Fibroblast of the aortic adventitia (primary cell): ENCODE data around the gene TGM5. TPM values are rescaled to one million over a fixed set of nuclear protein-coding genes. Genes with fewer than 3 reads are reported as not detected.
A peak's percentile ranks its signal among the peaks of the same experiment; 100 is the strongest.
"Not testable (repeated sequence)": the region's sequence is repeated elsewhere in the genome, so short reads cannot be mapped to it uniquely, and the experiment has no call there.

ENCODE experiments used
- DNase-seq: peaks from one replicate; pipeline ENCODE4 v3.0.0-alpha.2; 2010; ENCODE audit warnings: low read depth
- H3K4me3 ChIP-seq: 2 replicates; pipeline ENCODE4 v1.5.1; 2011; ENCODE audit warnings: low read depth, mild to moderate bottlenecking, control low read depth, low read length, moderate library complexity
- CTCF ChIP-seq: IDR thresholded peaks from 2 replicates; pipeline ENCODE4 v1.5.1; 2011; ENCODE audit warnings: mild to moderate bottlenecking, low read length, control low read depth, inconsistent platforms; ENCODE audit not compliant: insufficient read depth
- total RNA-seq: library from RNA; depleted of rRNA; stranded (reverse); fragments of >200 nt; gene quantifications from 2 replicates; pipeline ENCODE4 v1.2.3, GENCODE V29; 2012; ENCODE audit warnings: low replicate concordance

The TGM5 gene
- total RNA-seq, 1 donor, result not detected

- no peak for TF ChIP-seq CTCF
- H3K4me3 ChIP-seq, result no peak overlapping the region
- DNase-seq, result no peak
These were observed 36.8 kb downstream of the TGM5 start for GRCh38 chr15:43229977-43230376.

- DNase-seq, result no peak
- TF ChIP-seq CTCF, result no peak
- no peak overlapping the region for H3K4me3 ChIP-seq
These were observed 40.1 kb downstream of the TGM5 start for GRCh38 chr15:43226436-43227305.

- H3K4me3 ChIP-seq, result not testable (repeated sequence)
These were observed 40.8 kb downstream of the TGM5 start for GRCh38 chr15:43225950-43226255.

GRCh38 chr15:43225201-43225949 lies 41.4 kb downstream of the TGM5 start:
- H3K4me3 ChIP-seq, result no peak overlapping the region
- peak; percentile 82 for DNase-seq
- TF ChIP-seq CTCF, result peak; percentile 85

More at GRCh38 chr15:43225950-43226255, 40.8 kb downstream of the TGM5 start:
- not testable (repeated sequence) for DNase-seq

GRCh38 chr15:43221422-43221821 lies 45.3 kb downstream of the TGM5 start:
- H3K4me3 ChIP-seq, result no peak overlapping the region
- no peak for DNase-seq
- no peak for TF ChIP-seq CTCF

GRCh38 chr15:43220991-43221403 lies 45.7 kb downstream of the TGM5 start, which contains the start of gene EPB42:
Gene EPB42 (minus strand): TSS chr15:43221018. CDS start chr15:43220825, 193 bp downstream.
- no peak within 1 kb of the TSS for H3K4me3 ChIP-seq
- no peak for TF ChIP-seq CTCF
- DNase-seq, result no peak
